Natural killer cell (primary cell): ENCODE results near the gene TBC1D22B. TPM values are rescaled to one million over a fixed set of nuclear protein-coding genes. Genes with fewer than 3 reads are reported as not detected.

Experiments
- ATAC-seq, 3 donors: fragments of 150-1000 bp in 2 of 3; fragments of 200-7000 bp in 1 of 3; cut with Tn5 transposase; 1 replicate in 1 of 3; 2 replicates in 2 of 3; pipeline ENCODE4 v1.10.0; 2021; ENCODE audit warnings: mild to moderate bottlenecking in 2 of 3, moderate library complexity in 2 of 3
- DNase-seq, 2 donors: peaks; one replicate each; pipeline versions ENCODE4 v3.0.0 to v3.0.0-alpha.2; 2013 to 2021; ENCODE audit warnings: mixed read lengths in 1 of 2
- H3K27ac ChIP-seq: one replicate; pipeline ENCODE4 v1.5.1; 2013; ENCODE audit warnings: mild to moderate bottlenecking, low read length
- H3K27me3 ChIP-seq: one replicate; pipeline ENCODE4 v1.6.1; 2013; ENCODE audit warnings: low read length; ENCODE audit not compliant: control insufficient read depth, insufficient read depth
- H3K36me3 ChIP-seq: one replicate; pipeline ENCODE4 v1.6.1; 2013; ENCODE audit warnings: low read length; ENCODE audit not compliant: control insufficient read depth, insufficient read depth
- H3K4me1 ChIP-seq: one replicate; pipeline ENCODE4 v1.6.1; 2013; ENCODE audit warnings: low read length; ENCODE audit not compliant: control insufficient read depth, insufficient read depth
- H3K4me3 ChIP-seq: one replicate; pipeline ENCODE4 v1.5.1; 2013; ENCODE audit warnings: low read length
- H3K9me3 ChIP-seq: one replicate; pipeline ENCODE4 v1.6.1; 2013; ENCODE audit warnings: low read length; ENCODE audit not compliant: control insufficient read depth, insufficient read depth
- H3K27ac Mint-ChIP-seq, 2 donors: one replicate each; pipeline ENCODE4 v1.8.0; 2022; ENCODE audit warnings: mild to moderate bottlenecking in 2 of 2, mixed read lengths in 2 of 2, moderate library complexity in 1 of 2
- H3K27me3 Mint-ChIP-seq, 2 donors: one replicate each; pipeline ENCODE4 v1.8.0; 2022; ENCODE audit warnings: low read depth in 2 of 2, mixed read lengths in 2 of 2
- H3K36me3 Mint-ChIP-seq: one replicate; pipeline ENCODE4 v1.8.0; 2022; ENCODE audit warnings: mixed read lengths
- H3K4me1 Mint-ChIP-seq, 2 donors: one replicate each; pipeline ENCODE4 v1.8.0; 2022; ENCODE audit warnings: mixed read lengths in 2 of 2
- H3K4me3 Mint-ChIP-seq: one replicate; pipeline ENCODE4 v1.8.0; 2022; ENCODE audit warnings: mild to moderate bottlenecking, moderate library complexity, mixed read lengths
- H3K9me3 Mint-ChIP-seq, 2 donors: one replicate each; pipeline ENCODE4 v1.8.0; 2022; ENCODE audit warnings: mixed read lengths in 2 of 2
- WGBS: methylation state at CpG from one replicate; pipeline ENCODE4 v1.1.7; 2013; ENCODE audit warnings: missing lambda C conversion rate; ENCODE audit not compliant: insufficient coverage; 5-methylcytosine and 5-hydroxymethylcytosine counted together
- intact Hi-C: fragments of 100-400 bp; cut with micrococcal nuclease; formaldehyde crosslinking; loops from one replicate; pipeline ENCODE4 v1.14.2; 2022
- total RNA-seq, 4 donors: library from RNA; stranded (reverse); fragments of 120-200 nt in 1 of 4; gene quantifications; one replicate each; pipeline versions ENCODE4 v1.2.3 to v1.2.4, GENCODE V29; 2013 to 2022
- TF ChIP-seq, protein P1 (sequence below): fragments of 200-600 bp; IDR thresholded peaks from one replicate; pipeline ENCODE4 v1.8.0; 2022; ENCODE audit warnings: antibody characterized with exemption

Gene TBC1D22B
- total RNA-seq, 3 donors from 2014 or later (not counting 1 experiment from before 2014, with no cell fraction given), result 8.0 to 12.1 (median 12.0) TPM

- Histone ChIP-seq H3K27ac (no peak overlapping the region), H3K27me3 (no peaks in the 10 kb centered on the region), H3K9me3 (no peaks in the 10 kb centered on the region), H3K4me1 (no peaks in the 10 kb centered on the region), H3K4me3 (no peak overlapping the region), H3K36me3 (peaks cover 35% of the 10 kb centered on the region)
- intact Hi-C loops, result no loop called here
- Mint-ChIP-seq H3K27me3 (no peaks in the 10 kb centered on the region), H3K27ac (no peak overlapping the region), H3K4me1 (peaks cover 5 to 7% of the 10 kb centered on the region in 2 donors), H3K4me3 (no peak overlapping the region), H3K36me3 (peaks cover 21% of the 10 kb centered on the region), H3K9me3 (no peaks in the 10 kb centered on the region)
- 100% methylated on average over 2 of the region's 3 CpGs for WGBS
- TF ChIP-seq, protein P1, sequence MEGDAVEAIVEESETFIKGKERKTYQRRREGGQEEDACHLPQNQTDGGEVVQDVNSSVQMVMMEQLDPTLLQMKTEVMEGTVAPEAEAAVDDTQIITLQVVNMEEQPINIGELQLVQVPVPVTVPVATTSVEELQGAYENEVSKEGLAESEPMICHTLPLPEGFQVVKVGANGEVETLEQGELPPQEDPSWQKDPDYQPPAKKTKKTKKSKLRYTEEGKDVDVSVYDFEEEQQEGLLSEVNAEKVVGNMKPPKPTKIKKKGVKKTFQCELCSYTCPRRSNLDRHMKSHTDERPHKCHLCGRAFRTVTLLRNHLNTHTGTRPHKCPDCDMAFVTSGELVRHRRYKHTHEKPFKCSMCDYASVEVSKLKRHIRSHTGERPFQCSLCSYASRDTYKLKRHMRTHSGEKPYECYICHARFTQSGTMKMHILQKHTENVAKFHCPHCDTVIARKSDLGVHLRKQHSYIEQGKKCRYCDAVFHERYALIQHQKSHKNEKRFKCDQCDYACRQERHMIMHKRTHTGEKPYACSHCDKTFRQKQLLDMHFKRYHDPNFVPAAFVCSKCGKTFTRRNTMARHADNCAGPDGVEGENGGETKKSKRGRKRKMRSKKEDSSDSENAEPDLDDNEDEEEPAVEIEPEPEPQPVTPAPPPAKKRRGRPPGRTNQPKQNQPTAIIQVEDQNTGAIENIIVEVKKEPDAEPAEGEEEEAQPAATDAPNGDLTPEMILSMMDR, result no peak
- DNase-seq (no peak), ATAC-seq (no peak)
Observed at GRCh38 chr6:37366910-37367309, 109.3 kb downstream of the TBC1D22B start.

- H3K27ac Mint-ChIP-seq, result no peak overlapping the region
- ATAC-seq (no peak), DNase-seq (no peak)
- no peak overlapping the region for H3K27ac ChIP-seq
- H3K4me3 Mint-ChIP-seq, result no peak overlapping the region
- H3K27me3 ChIP-seq, result no peaks in the 10 kb centered on the region
- H3K4me3 ChIP-seq, result no peak overlapping the region
- H3K9me3 ChIP-seq, result no peaks in the 10 kb centered on the region
- H3K36me3 Mint-ChIP-seq, result peaks cover 15% of the 10 kb centered on the region
- 61% methylated on average over 1 of the region's 1 CpG for WGBS
- H3K27me3 Mint-ChIP-seq, result no peaks in the 10 kb centered on the region
- no peaks in the 10 kb centered on the region for H3K4me1 ChIP-seq
- peaks cover 5 to 7% of the 10 kb centered on the region in 2 donors for H3K4me1 Mint-ChIP-seq
- TF ChIP-seq, protein P1, result no peak
- intact Hi-C loops, result no loop called here
- H3K9me3 Mint-ChIP-seq, result no peaks in the 10 kb centered on the region
- peaks cover 38% of the 10 kb centered on the region for H3K36me3 ChIP-seq
Observed at GRCh38 chr6:37368961-37369320, 111.4 kb downstream of the TBC1D22B start.

DNA sequence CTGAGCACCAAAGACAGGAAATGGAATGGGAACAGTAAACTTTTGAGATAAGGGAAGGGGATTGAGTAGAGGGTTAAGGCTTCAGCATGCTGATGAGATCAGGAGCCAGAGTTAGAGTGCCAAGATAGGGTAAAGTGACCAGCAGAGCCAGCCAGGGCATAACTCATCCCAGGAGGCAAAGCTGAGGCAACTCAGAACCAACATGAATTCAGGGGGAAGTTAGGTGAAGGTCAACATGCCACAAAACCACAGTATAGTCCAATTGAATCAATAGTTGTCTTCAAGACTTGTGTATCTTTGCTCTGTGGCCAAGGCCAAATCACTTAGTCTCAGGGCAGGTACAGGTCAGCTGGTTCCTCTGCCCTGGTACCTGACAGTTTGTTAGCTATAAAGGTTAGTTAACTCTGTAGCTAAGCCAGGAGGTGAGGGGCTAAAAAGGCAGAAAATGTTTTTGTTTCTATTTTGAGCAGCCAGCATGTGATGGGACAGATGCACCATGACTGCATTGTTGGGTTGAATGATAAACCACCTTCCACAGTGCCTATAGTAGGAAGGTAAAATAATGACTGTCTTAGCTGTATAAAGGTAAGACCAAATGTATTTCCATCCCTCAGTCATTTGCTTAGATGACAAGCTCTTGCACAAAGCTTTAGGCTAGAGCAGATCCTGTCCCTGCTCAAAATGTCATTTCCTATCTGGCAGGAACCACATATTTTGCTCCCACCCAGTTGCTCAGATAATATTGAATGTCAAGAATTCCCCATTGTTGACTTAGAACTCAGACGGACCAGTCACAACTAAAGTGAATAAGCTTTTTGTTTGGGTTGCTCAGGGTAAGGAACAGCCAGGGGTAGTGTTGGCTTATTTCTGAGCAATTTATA is 112.0 kb downstream of the TBC1D22B start:
- intact Hi-C loops, result no loop called here
- Histone ChIP-seq H3K9me3 (no peaks in the 10 kb centered on the region), H3K27me3 (no peaks in the 10 kb centered on the region), H3K27ac (no peak overlapping the region), H3K4me1 (no peaks in the 10 kb centered on the region), H3K36me3 (peaks cover 39% of the 10 kb centered on the region), H3K4me3 (no peak overlapping the region)
- Mint-ChIP-seq H3K4me3 (no peak overlapping the region), H3K27ac (no peak overlapping the region), H3K4me1 (peaks cover 5 to 7% of the 10 kb centered on the region in 2 donors), H3K9me3 (no peaks in the 10 kb centered on the region), H3K27me3 (no peaks in the 10 kb centered on the region), H3K36me3 (peaks cover 15% of the 10 kb centered on the region)
- 91% methylated on average over 1 of the region's 1 CpG for WGBS
- no peak for ATAC-seq
- TF ChIP-seq, protein P1, result no peak
- DNase-seq, result no peak
